Endothelial cell of umbilical vein (primary cell): ENCODE data around the gene SOX8. TPM values are rescaled to one million over a fixed set of nuclear protein-coding genes. Genes with fewer than 3 reads are reported as not detected.

Experiments used
- BruUV-seq: library from RNA; stranded (reverse); fragments of 400-500 nt; replicated peaks from 2 replicates; lab custom pipeline; 2021; lab: Mats Ljungman, UMichigan
- CTCF ChIA-PET: fragments of 300-600, 350-600 bp; sonication (Branson Sonifier 250); formaldehyde crosslinking; loops from one replicate; lab custom pipeline; 2021; ENCODE audit warnings: antibody characterized with exemption, inconsistent platforms; lab: Charles Lee
- POLR2A ChIA-PET: fragments of 300-600, 350-600 bp; sonication (Branson Sonifier 250); formaldehyde crosslinking; loops from one replicate; lab custom pipeline; 2021; ENCODE audit warnings: antibody characterized with exemption, inconsistent platforms; lab: Charles Lee
- DNase-seq: peaks from one replicate; pipeline ENCODE4 v3.0.0-alpha.2; 2011; ENCODE audit warnings: low read depth, low spot score
- FAIRE-seq: peaks from 2 replicates; lab custom pipeline; 2011; peaks lifted over from hg19 to GRCh38; lab: Jason Lieb, UNC
- H2AFZ ChIP-seq: 2 replicates; pipeline ENCODE4 v1.6.0; 2012; ENCODE audit warnings: low read depth, low read length, control low read depth, inconsistent platforms
- H3K27ac ChIP-seq: 2 replicates; pipeline ENCODE4 v1.5.1; 2011; ENCODE audit warnings: low read depth, mild to moderate bottlenecking, control low read depth, low read length, moderate library complexity; ENCODE audit not compliant: insufficient read depth
- H3K27me3 ChIP-seq, 2 experiments: 2 replicates each; pipeline versions ENCODE4 v1.6.0 to v1.6.1; 2011; ENCODE audit warnings: low read length in 2 of 2, mixed read lengths in 1 of 2; ENCODE audit not compliant: control insufficient read depth in 2 of 2, insufficient read depth in 2 of 2
- H3K36me3 ChIP-seq, 2 experiments: 2 replicates in 1 of 2; 3 replicates in 1 of 2; pipeline ENCODE4 v1.5.1; 2011; ENCODE audit warnings: low read length in 2 of 2, mild to moderate bottlenecking in 1 of 2, moderate library complexity in 1 of 2; ENCODE audit not compliant: control insufficient read depth in 2 of 2, insufficient read depth in 2 of 2; ENCODE audit errors: extremely low read depth in 1 of 2
- H3K4me1 ChIP-seq: 3 replicates; pipeline ENCODE4 v1.5.1; 2011; ENCODE audit warnings: mild to moderate bottlenecking, low read length; ENCODE audit not compliant: control insufficient read depth, insufficient read depth; ENCODE audit errors: extremely low read depth
- H3K4me2 ChIP-seq: 2 replicates; pipeline ENCODE4 v1.6.1; 2011; ENCODE audit warnings: low read length, control low read depth, mixed read lengths; ENCODE audit not compliant: insufficient read depth
- H3K4me3 ChIP-seq, 3 experiments: fragments of 200-600 bp in 1 of 3; sonication (generic), shearing (Covaris generic) in 1 of 3; replicated peaks in 1 of 3; 2 replicates each; pipeline ENCODE4 v1.5.1; 2011 to 2016; ENCODE audit warnings: control low read depth in 3 of 3, low read length in 3 of 3, mild to moderate bottlenecking in 2 of 3, inconsistent platforms in 1 of 3, low read depth in 1 of 3, moderate library complexity in 1 of 3; ENCODE audit not compliant: insufficient read depth in 1 of 3
- H3K79me2 ChIP-seq: 2 replicates; pipeline ENCODE4 v1.6.0; 2012; ENCODE audit warnings: low read length, inconsistent platforms; ENCODE audit not compliant: control insufficient read depth, insufficient read depth
- H3K9ac ChIP-seq: replicated peaks from 2 replicates; pipeline ENCODE3; 2011; ENCODE audit warnings: low read length, control low read depth; ENCODE audit not compliant: insufficient read depth; ENCODE audit errors: extremely low read depth
- H3K9me1 ChIP-seq: replicated peaks from 3 replicates; pipeline ENCODE4 v1.6.0; 2011; ENCODE audit warnings: mild to moderate bottlenecking, low read length; ENCODE audit not compliant: control insufficient read depth, insufficient read depth; ENCODE audit errors: extremely low read depth
- H3K9me3 ChIP-seq: replicated peaks from 2 replicates; pipeline ENCODE4 v1.5.1; 2012; ENCODE audit warnings: low read length, inconsistent platforms; ENCODE audit not compliant: control insufficient read depth, insufficient read depth
- H4K20me1 ChIP-seq: replicated peaks from 2 replicates; pipeline ENCODE3; 2011; ENCODE audit warnings: mild to moderate bottlenecking, low read length; ENCODE audit not compliant: control insufficient read depth, insufficient read depth; ENCODE audit errors: extremely low read depth
- EZH2 ChIP-seq: IDR thresholded peaks from 2 replicates; pipeline ENCODE4 v1.6.1; 2012; ENCODE audit warnings: borderline replicate concordance, low read depth, mild to moderate bottlenecking, moderate library complexity, low read length, inconsistent platforms; ENCODE audit not compliant: severe bottlenecking
- FOS ChIP-seq: IDR thresholded peaks from 2 replicates; pipeline ENCODE4 v1.6.1; 2011; ENCODE audit warnings: mild to moderate bottlenecking, low read length, moderate library complexity, borderline replicate concordance; ENCODE audit not compliant: insufficient read depth
- GATA2 ChIP-seq: IDR thresholded peaks from 2 replicates; pipeline ENCODE4 v1.7.0; 2011; ENCODE audit warnings: low read depth, mild to moderate bottlenecking, moderate library complexity, mixed read lengths, low read length; ENCODE audit not compliant: insufficient read length, insufficient read depth
- JUN ChIP-seq: IDR thresholded peaks from 2 replicates; pipeline ENCODE4 v1.6.1; 2011; ENCODE audit warnings: borderline replicate concordance, low read depth; ENCODE audit not compliant: insufficient read length, insufficient read depth
- MAX ChIP-seq: IDR thresholded peaks from 2 replicates; pipeline ENCODE4 v1.6.1; 2011; ENCODE audit not compliant: insufficient read depth, insufficient read length
- MYC ChIP-seq: IDR thresholded peaks from one replicate; pipeline ENCODE4 v1.6.1; 2011; ENCODE audit warnings: mild to moderate bottlenecking, low read depth, low read length
- POLR2A ChIP-seq: IDR thresholded peaks from 2 replicates; pipeline ENCODE4 v1.6.1; 2012; ENCODE audit warnings: low read depth, mild to moderate bottlenecking, control low read depth, low read length
- POLR2AphosphoS5 ChIP-seq: IDR thresholded peaks from 2 replicates; pipeline ENCODE4 v1.6.1; 2012; ENCODE audit warnings: low read depth, mild to moderate bottlenecking, control low read depth, low read length, moderate library complexity; ENCODE audit not compliant: insufficient read depth
- dilution Hi-C: fragments of 300-500 bp; cut with MboI; formaldehyde crosslinking; loops from one replicate; pipeline ENCODE4 v1.15.0; 2019; ENCODE audit warnings: low sequenced_read_pairs; ENCODE audit not compliant: extremely low pct_ligation_motif_present
- intact Hi-C: fragments of 100-400 bp; cut with micrococcal nuclease; formaldehyde crosslinking; loops from one replicate; pipeline ENCODE4 v1.10.0; 2022
- polyA plus RNA-seq, 4 experiments: library from polyadenylated mRNA; depleted of rRNA in 3 of 4; stranded (reverse) in 3 of 4; unstranded in 1 of 4; fragments of >200 nt; gene quantifications; 2 replicates each; pipeline versions ENCODE4 v1.2.1 to v1.2.3, GENCODE V29; 2011 to 2012; ENCODE audit warnings: missing spikeins in 1 of 4
- total RNA-seq: library from RNA; stranded (reverse); gene quantifications from 2 replicates; pipeline ENCODE4 v1.2.3, GENCODE V29; 2021
- TF ChIP-seq, protein P1 (sequence below), 2 donors: IDR thresholded peaks; 1 replicate in 1 of 2; 2 replicates in 1 of 2; pipeline ENCODE4 v1.5.1; 2011; ENCODE audit warnings: low read length in 2 of 2, mild to moderate bottlenecking in 2 of 2, moderate library complexity in 2 of 2, control low read depth in 1 of 2, inconsistent platforms in 1 of 2, low read depth in 1 of 2; ENCODE audit not compliant: insufficient read depth in 1 of 2; ENCODE audit errors: extremely low read depth in 1 of 2

Gene SOX8
- total and polyA plus RNA-seq, 2 donors (not counting 3 experiments of a cell fraction or from before 2014, with no cell fraction given): 0.52 to 0.53 TPM

DNA sequence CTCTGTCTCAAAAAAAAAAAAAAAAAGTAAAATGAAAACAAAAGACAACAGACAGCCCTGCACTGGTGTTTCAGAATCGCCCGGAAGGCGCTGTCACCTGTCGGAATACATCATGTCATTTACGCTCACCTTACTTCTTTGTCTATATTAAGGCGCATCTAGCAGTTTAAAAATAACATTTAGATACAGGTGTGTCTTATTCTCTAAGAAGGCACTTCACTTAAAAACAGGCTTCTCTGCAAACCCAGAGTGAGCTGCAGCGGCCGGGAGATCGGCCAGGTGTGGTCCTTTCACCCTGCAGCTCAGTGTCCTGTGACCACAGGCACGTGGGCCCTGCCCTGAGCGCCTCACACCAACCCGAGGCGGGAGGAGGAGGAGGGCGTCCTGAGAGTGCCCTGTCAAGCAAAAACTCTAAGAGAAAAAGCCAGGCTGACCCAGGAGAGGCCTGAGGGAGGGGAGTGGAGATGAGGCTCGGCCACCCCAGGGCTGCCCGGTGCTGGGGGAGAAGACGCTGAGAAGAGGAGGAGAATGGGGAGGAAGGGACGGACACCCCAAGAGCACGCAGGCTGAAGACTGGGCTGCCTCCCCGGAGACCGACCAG is 7.5 kb upstream of the SOX8 start:
- Histone ChIP-seq H3K27me3 (no peaks in the 10 kb centered on the region), H3K4me2 (no peak overlapping the region), H3K4me1 (peaks cover 7% of the 10 kb centered on the region), H3K79me2 (no peaks in the 10 kb centered on the region), H4K20me1 (no peaks in the 10 kb centered on the region), H3K9me3 (no peaks in the 10 kb centered on the region), H3K4me3 (no peak overlapping the region), H3K9me1 (no peaks in the 10 kb centered on the region), H3K36me3 (no peaks in the 10 kb centered on the region), H3K27ac (no peak overlapping the region), H3K9ac (no peak overlapping the region), H2AFZ (no peak overlapping the region)
- dilution Hi-C loops: no loop called here
- POLR2A ChIA-PET: no interaction called here
- TF ChIP-seq POLR2AphosphoS5 (no peak), GATA2 (no peak), MAX (no peak), EZH2 (no peak), MYC (no peak), FOS (no peak), JUN (no peak), POLR2A (no peak)
- TF ChIP-seq, protein P1, sequence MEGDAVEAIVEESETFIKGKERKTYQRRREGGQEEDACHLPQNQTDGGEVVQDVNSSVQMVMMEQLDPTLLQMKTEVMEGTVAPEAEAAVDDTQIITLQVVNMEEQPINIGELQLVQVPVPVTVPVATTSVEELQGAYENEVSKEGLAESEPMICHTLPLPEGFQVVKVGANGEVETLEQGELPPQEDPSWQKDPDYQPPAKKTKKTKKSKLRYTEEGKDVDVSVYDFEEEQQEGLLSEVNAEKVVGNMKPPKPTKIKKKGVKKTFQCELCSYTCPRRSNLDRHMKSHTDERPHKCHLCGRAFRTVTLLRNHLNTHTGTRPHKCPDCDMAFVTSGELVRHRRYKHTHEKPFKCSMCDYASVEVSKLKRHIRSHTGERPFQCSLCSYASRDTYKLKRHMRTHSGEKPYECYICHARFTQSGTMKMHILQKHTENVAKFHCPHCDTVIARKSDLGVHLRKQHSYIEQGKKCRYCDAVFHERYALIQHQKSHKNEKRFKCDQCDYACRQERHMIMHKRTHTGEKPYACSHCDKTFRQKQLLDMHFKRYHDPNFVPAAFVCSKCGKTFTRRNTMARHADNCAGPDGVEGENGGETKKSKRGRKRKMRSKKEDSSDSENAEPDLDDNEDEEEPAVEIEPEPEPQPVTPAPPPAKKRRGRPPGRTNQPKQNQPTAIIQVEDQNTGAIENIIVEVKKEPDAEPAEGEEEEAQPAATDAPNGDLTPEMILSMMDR (IDR thresholded peaks at IDR 0.05; ENCODE audit: extremely low read depth in 1 of 2, insufficient read depth in 1 of 2, low read depth in 1 of 2, low read length in 2 of 2): no peak
- BruUV-seq: no TSS peak
- no peak for FAIRE-seq
- intact Hi-C loops: no loop called here
- CTCF ChIA-PET: interaction anchor here (0.6 to 1.1 kb wide), 2 partner anchors 7 to 10 kb away, joined by 3 to 4 read pairs; partner anchors contain the start of gene SOX8
- no peak for DNase-seq
